ENCODE measurements around the gene PAM. TPM values are rescaled to one million over a fixed set of nuclear protein-coding genes. Genes with fewer than 3 reads are reported as not detected.

PAM gene
- total RNA-seq, 2 experiments from 2014 or later = 15.1 to 16.1 TPM

DNA sequence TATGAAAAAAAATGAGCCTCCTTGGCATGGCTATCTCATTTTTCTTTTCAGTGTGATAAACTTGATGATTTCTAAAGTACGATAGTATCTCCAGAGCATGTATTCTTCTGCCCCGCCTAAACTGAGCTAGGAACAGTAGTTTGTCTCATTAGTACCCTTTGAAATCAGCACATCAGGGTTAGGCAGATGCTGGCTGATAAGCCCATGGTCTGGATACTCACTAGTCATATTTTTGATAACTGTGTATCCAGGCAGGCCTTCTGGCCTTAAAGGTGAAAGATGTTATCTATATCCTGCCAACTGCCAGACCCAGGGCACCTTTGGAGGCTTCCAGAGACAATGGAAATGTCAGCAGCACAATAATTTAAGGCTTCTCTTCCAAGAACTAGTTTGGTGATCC lies 261.1 kb downstream of the PAM start:
- Mint-ChIP-seq H3K9me3 (no peaks in the 10 kb centered on the region), H3K36me3 (ENCODE audit: low read depth) (peaks cover 25% of the 10 kb centered on the region), H3K4me1 (ENCODE audit: low read depth) (no peaks in the 10 kb centered on the region), H3K27ac (no peak overlapping the region), H3K4me3 (no peak overlapping the region), H3K27me3 (no peaks in the 10 kb centered on the region)
- CTCF ChIA-PET = no interaction called here
- no peak overlapping the region for H3K4me3 ChIP-seq (ENCODE audit: low read length)
- H3K4me1 ChIP-seq (ENCODE audit: insufficient read depth, low read length) = no peaks in the 10 kb centered on the region
- H3K36me3 ChIP-seq (ENCODE audit: insufficient read depth, low read length) = no peaks in the 10 kb centered on the region
- TF ChIP-seq, protein P1, sequence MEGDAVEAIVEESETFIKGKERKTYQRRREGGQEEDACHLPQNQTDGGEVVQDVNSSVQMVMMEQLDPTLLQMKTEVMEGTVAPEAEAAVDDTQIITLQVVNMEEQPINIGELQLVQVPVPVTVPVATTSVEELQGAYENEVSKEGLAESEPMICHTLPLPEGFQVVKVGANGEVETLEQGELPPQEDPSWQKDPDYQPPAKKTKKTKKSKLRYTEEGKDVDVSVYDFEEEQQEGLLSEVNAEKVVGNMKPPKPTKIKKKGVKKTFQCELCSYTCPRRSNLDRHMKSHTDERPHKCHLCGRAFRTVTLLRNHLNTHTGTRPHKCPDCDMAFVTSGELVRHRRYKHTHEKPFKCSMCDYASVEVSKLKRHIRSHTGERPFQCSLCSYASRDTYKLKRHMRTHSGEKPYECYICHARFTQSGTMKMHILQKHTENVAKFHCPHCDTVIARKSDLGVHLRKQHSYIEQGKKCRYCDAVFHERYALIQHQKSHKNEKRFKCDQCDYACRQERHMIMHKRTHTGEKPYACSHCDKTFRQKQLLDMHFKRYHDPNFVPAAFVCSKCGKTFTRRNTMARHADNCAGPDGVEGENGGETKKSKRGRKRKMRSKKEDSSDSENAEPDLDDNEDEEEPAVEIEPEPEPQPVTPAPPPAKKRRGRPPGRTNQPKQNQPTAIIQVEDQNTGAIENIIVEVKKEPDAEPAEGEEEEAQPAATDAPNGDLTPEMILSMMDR (IDR thresholded peaks at IDR 0.05) = no peak
- POLR2A ChIA-PET = no interaction called here
- ATAC-seq (ENCODE audit: poor library complexity) = no peak
- H3K27me3 ChIP-seq (ENCODE audit: control insufficient read depth in 1 of 2, insufficient read depth in 2 of 2, low read length in 2 of 2) = no peaks in the 10 kb centered on the region
- no peak overlapping the region for H3K27ac ChIP-seq (ENCODE audit: low read depth in 1 of 2, low read length in 2 of 2)
- intact Hi-C loops (cut with DNase I, micrococcal nuclease) = no loop called here
- DNase-seq = no peak
- H3K9me3 ChIP-seq (ENCODE audit: control insufficient read depth in 1 of 2, insufficient read depth in 1 of 2, low read length in 2 of 2) = no peaks in the 10 kb centered on the region

DNA sequence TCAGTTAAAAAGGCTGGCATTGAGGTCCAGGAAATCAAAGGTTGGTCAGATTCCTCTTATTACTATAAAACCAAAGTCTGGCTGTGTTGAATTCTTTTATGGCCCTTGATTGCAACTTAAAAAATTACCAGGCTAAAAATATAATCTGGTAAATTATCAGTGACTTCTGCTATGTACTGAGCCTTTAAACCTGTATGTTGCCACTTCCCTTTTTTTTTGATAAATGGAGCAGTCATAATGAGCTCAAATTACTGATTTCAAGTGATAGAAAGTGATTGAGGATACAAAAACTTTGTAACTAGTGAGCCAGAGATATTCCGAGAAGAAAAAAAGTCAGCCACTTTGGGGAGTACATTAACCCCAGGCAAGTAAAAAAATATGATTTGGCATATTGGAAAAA lies 264.7 kb downstream of the PAM start:
- ATAC-seq (ENCODE audit: poor library complexity) (no peak), DNase-seq (no peak)
- no peaks in the 10 kb centered on the region for H3K27me3 Mint-ChIP-seq
- intact Hi-C loops (cut with DNase I, micrococcal nuclease) = no loop called here
- Histone ChIP-seq H3K9me3 (ENCODE audit: control insufficient read depth in 1 of 2, insufficient read depth in 1 of 2, low read length in 2 of 2) (no peaks in the 10 kb centered on the region), H3K27me3 (ENCODE audit: control insufficient read depth in 1 of 2, insufficient read depth in 2 of 2, low read length in 2 of 2) (no peaks in the 10 kb centered on the region), H3K4me1 (ENCODE audit: insufficient read depth, low read length) (no peaks in the 10 kb centered on the region), H3K4me3 (ENCODE audit: low read length) (no peak overlapping the region), H3K27ac (ENCODE audit: low read depth in 1 of 2, low read length in 2 of 2) (no peak overlapping the region), H3K36me3 (ENCODE audit: insufficient read depth, low read length) (no peaks in the 10 kb centered on the region)
- ChIA-PET CTCF (interaction anchor here (1.7 kb wide), 1 partner anchor 11 kb away, joined by 6 read pairs; no protein-coding TSS in a partner anchor), POLR2A (no interaction called here)
- H3K4me1 Mint-ChIP-seq (ENCODE audit: low read depth) = no peaks in the 10 kb centered on the region
- TF ChIP-seq, protein P1 (IDR thresholded peaks at IDR 0.05) = no peak
- H3K36me3 Mint-ChIP-seq (ENCODE audit: low read depth) = peaks cover 5% of the 10 kb centered on the region
- no peak overlapping the region for H3K27ac Mint-ChIP-seq
- H3K4me3 Mint-ChIP-seq = no peak overlapping the region
- H3K9me3 Mint-ChIP-seq = no peaks in the 10 kb centered on the region

DNA sequence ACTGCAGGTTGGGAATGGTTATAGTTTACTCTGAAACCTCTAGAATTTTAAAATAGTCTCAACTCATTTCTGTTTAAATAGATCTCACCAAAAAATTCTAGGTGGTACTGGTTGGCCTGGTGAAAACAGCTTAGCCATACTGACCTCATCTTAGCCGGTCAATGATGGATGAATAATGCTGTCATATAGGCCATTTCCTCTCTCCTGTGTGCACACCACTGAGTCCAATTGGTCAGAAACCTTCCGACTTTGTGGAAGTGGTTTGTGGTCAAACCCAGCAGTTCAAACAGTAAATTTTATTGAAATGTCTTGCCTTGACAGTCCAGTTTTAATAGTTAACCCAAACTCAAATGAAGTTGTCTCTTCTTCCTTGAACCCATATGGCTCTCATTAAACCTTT lies 266.2 kb downstream of the PAM start:
- Mint-ChIP-seq H3K27me3 (no peaks in the 10 kb centered on the region), H3K4me3 (no peak overlapping the region), H3K27ac (no peak overlapping the region), H3K36me3 (ENCODE audit: low read depth) (peaks cover 3% of the 10 kb centered on the region), H3K4me1 (ENCODE audit: low read depth) (no peaks in the 10 kb centered on the region), H3K9me3 (no peaks in the 10 kb centered on the region)
- Histone ChIP-seq H3K36me3 (ENCODE audit: insufficient read depth, low read length) (no peaks in the 10 kb centered on the region), H3K4me3 (ENCODE audit: low read length) (no peak overlapping the region), H3K27ac (ENCODE audit: low read depth in 1 of 2, low read length in 2 of 2) (no peak overlapping the region), H3K9me3 (ENCODE audit: control insufficient read depth in 1 of 2, insufficient read depth in 1 of 2, low read length in 2 of 2) (no peaks in the 10 kb centered on the region), H3K27me3 (ENCODE audit: control insufficient read depth in 1 of 2, insufficient read depth in 2 of 2, low read length in 2 of 2) (no peaks in the 10 kb centered on the region), H3K4me1 (ENCODE audit: insufficient read depth, low read length) (no peaks in the 10 kb centered on the region)
- intact Hi-C loops (cut with DNase I, micrococcal nuclease) = no loop called here
- ATAC-seq (ENCODE audit: poor library complexity) = no peak
- no peak for DNase-seq
- ChIA-PET CTCF (no interaction called here), POLR2A (no interaction called here)
- TF ChIP-seq, protein P1 (IDR thresholded peaks at IDR 0.05) = no peak

Measured in CD4-positive, alpha-beta T cell (primary cell).